Left cardiac atrium (tissue), 4 donors: ENCODE results near the gene PLEK. TPM values are rescaled to one million over a fixed set of nuclear protein-coding genes. Genes with fewer than 3 reads are reported as not detected.
"Not testable (repeated sequence)": the region's sequence is repeated elsewhere in the genome, so short reads cannot be mapped to it uniquely, and the experiment has no call there.

ENCODE experiments used
- ATAC-seq, 2 donors: fragments of 200-7000 bp; cut with Tn5 transposase; one replicate each; pipeline ENCODE4 v1.9.1; 2020; ENCODE audit warnings: mild to moderate bottlenecking in 2 of 2, moderate library complexity in 2 of 2
- DNase-seq: peaks from one replicate; pipeline ENCODE4 v3.0.0-alpha.2; 2020
- intact Hi-C, 2 donors: fragments of 100-400 bp; cut with DNase I; formaldehyde crosslinking; loops; one replicate each; pipeline versions ENCODE4 v1.14.1 to v1.15.1; 2022 to 2023
- total RNA-seq, 2 donors: library from RNA; stranded (reverse); fragmentation: NEBNext Ultra II Directional; extraction: Animal tissue kit (Norgen Biotek cat#: 25700); gene quantifications; one replicate each; pipeline ENCODE4 v1.2.1, GENCODE V29; 2021
- donor health status: DM: no; HTN: yes; CAD: no.
- donor health status: DM: no; HTN: yes; CAD: no; lungs with severe emphysema.
- donor health status: DM: yes; HTN: yes; CAD: no.
- donor health status: Dilated cardiomyopathy.

PLEK gene
- total RNA-seq, 2 donors from 2014 or later: 7.3 to 21.5 TPM

DNA sequence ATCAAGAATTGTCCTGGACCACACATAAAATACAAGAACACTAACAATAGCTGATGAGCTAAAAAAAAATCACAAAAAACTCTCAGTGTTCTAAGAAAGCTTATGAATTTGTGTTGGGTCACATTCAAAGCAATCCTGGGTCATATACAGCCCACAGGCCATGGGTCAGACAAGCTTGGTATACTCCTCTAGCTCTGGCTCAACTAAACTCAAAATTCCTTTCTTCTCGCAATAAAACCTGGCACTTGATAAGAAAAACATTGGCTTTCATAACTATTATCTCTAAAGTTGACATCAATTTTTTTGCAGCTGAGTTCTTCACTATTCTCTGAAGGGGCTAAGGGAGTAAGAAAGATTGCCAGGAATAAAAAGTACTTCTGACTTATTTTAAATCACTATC, 63.7 kb downstream of the PLEK start:
- peak in 1 of 2 donors; percentile 40 for ATAC-seq
- DNase-seq: no peak
- intact Hi-C loops: no loop called here

DNA sequence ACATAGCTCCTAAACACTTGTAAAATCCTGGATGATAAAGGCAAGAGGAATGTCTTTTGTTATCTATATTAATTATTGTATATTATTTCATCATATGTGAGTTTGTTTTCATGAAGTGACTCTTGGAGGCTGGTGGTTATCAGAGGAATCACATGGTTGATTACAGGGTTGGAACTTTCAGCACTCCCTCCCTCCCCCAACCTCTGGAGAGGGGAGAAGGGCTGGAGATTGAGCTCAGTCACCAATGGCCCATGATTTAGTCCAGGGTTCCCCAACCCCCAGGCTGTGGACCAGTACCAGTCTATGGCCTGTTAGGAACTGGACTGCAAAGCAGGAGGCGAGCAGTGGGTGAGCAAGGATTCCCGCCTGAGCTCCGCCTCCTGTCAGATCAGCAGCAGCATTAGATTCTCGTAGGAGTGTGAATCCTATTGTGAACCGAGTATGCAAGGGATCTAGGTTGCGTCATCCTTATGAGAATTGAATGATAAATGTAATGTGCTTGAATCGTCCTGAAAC, 64.3 kb downstream of the PLEK start:
- intact Hi-C loops: no loop called here
- ATAC-seq (no peak), DNase-seq (no peak)

DNA sequence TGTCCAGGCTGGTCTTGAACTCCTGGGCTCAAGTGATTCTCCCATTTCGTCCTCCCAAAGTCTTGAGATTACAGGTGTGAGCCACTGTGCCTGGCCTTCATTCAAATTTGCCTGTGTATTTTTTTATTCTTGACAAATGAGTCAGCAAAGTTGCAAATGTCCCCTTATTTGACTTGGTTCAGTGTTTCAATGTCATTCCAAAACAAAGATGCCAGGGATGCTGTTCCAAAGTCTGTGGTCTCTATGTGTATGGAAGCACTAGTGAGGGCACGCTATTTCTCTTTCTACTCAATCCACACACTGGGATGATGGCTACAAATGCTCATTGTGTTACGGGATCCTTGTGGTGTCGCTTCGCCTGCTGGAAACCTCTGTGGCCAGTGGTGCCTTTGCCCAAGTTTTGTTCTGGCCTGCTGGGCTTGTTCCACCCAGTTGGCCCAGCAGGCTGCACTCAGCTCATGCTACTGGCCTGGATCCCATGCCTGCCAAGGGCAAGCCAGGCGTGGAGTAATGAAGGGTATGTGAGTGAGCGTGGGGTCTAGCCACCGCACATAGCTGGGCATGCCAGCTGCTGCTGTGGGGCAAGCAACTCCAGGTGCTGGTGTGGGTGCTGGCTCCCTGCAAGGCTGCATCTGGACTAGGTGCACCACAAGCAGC, 66.4 kb downstream of the PLEK start:
- intact Hi-C loops: no loop called here
- ATAC-seq: peak in 1 of 2 donors; percentile 61
- no peak for DNase-seq

DNA sequence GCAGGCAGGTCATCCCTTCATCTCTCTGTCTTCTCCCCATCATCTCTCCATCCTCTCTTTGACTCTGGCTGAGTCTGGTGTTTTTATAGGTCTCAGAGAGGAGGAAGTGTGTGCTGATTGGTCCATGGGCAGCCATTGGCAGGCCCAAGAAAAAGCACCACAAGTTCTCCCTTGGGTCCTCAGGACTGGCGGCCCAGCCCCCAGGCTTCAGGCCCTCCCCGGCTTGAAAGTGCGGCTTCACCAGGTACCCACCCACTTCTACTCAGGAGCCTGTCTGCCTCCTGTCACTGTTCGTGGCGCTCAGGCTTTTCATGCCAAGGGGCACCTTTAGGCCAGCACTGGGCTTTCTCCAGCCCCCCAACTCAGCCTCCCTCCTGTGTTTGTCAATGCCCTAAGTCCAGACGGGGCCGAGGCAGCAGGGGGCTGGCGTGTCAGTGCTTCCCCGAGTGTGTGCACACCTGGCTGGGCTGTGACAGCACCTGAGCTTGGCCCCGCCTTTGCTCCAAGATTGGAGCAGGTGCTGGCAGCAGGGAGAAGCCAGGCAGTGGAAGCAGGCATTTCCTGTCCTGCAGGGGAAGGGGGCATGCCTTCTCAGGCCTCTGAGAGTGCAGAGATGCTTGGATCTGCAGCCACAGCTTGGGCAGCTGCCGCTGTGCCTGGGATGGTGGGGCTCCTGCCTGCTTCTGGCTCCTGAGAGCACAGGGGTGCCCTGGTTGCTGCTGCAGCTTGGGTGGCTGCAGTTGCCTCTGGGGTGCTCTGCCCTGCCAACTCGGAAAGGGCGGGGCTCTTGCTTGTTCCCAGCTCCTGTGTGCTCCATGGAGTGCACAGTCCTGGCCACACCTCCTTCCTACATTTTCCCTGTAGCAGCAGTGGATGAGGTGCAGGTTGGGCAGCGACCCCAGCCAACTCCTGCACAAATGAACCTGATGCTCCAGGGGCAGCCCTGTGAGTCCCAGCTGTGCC, 67.9 kb downstream of the PLEK start:
- no peak for ATAC-seq
- intact Hi-C loops: no loop called here
- DNase-seq: no peak

DNA sequence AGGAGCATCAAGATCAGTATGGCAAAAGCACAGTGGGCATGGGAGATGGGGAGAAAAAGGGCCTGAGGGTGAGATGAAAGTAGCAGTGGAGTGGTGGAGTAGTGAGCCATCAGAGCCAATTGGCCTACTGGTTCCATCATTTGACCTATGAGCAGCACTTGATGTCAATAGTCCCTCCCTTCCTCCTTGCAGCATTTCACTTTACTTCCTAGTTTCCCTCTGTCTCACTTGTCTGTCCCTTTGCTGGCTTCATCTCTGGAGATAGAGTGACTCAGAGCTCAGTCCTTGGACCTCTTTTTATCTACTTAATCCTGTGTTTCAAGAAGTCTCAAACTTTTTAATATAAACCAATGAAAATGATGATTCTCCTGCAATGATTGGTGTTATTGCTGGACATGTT, 69.9 kb downstream of the PLEK start:
- intact Hi-C loops: loop anchor here in 1 of 2 donors (5.0 kb wide), 1 partner anchor 68 kb away; the partner anchor contains the start of gene PLEK
- ATAC-seq (peak in 1 of 2 donors; percentile 15), DNase-seq (no peak)

DNA sequence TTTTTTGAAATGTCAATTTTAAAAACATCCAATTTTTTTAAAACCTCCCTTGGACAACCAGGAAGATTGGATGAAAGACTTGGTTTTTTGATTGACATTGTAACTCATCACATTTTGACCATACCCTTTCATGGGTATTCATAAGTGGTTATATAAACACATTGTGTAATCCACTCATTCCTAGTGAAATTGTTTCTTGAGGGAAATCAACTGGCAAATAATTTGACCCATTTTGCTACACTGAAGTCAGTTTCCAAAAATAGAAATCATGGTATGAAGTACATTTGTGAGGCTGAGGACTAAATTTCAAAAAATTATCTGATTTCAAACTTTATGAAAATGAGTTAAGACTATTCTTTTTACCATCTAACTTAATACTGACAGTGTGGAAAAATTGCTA, 70.5 kb downstream of the PLEK start:
- ATAC-seq: peak; percentile 32 to 44
- intact Hi-C loops: loop anchor here in 1 of 2 donors (5.0 kb wide), 1 partner anchor 68 kb away; the partner anchor contains the start of gene PLEK
- no peak for DNase-seq

DNA sequence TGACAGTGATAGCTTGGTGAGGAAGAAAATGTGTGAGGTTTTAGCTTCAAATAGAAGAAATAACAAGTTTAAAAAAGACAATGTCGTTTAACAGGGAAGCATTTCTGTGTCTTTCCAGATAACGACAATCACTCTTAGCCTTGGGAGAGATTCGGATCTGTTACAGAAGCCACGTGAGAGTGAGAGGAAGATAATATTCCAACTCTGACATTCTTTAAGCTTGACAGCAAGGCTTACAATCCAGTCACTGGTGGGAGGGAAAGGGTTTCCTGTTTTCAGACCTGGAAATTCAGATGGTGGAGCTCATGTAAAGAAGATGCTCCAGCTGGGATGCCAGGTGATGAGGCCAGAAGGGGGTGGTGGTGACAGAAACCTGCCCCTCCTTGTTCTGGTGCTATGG, 71.2 kb downstream of the PLEK start:
- ATAC-seq (no peak), DNase-seq (no peak)
- intact Hi-C loops: loop anchor here in 1 of 2 donors (5.0 kb wide), 1 partner anchor 69 kb away; the partner anchor contains the start of gene PLEK

DNA sequence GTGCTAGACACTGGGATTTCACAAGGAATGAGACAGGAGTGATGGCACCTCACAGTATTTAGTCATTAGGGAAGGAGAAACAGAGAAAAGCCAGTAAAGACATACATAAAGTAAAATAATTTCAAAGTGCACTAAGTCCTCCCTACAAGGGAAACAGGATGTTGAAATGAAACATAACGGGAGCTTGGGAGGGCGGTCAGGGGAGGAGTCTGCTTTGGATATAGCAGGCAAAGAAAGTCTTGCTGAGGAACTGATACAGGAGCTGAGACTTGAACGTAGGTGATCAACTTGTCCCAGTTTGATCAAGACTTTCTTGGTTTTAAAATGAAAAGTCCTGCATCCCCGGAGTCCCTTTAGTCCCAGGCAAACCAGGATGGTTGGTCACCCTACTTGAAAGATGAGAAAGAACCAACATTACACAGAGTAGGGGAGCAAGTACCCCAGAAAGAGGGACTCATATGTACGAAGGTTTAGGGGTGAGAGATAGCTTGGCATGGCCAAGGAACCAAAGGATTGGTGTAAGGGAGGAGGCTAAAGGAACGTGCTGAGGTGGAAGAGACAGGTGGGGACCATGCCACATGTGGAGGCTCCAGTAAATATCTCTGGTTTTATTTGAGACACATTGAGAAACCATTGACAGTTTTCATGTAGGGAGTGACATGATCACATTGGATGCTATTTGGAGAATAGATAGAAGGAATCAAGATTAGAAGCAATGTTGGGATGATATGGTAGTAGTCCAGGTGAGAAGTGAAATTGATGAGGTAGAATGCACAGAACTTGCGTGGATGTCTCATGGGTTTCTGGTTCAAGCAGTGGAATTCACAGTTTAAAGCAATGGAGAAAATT, 73.6 kb downstream of the PLEK start:
- intact Hi-C loops: loop anchor here in 1 of 2 donors (5.0 kb wide), 1 partner anchor 71 kb away; the partner anchor contains the start of gene PLEK
- no peak for ATAC-seq
- DNase-seq: peak; percentile 30

DNA sequence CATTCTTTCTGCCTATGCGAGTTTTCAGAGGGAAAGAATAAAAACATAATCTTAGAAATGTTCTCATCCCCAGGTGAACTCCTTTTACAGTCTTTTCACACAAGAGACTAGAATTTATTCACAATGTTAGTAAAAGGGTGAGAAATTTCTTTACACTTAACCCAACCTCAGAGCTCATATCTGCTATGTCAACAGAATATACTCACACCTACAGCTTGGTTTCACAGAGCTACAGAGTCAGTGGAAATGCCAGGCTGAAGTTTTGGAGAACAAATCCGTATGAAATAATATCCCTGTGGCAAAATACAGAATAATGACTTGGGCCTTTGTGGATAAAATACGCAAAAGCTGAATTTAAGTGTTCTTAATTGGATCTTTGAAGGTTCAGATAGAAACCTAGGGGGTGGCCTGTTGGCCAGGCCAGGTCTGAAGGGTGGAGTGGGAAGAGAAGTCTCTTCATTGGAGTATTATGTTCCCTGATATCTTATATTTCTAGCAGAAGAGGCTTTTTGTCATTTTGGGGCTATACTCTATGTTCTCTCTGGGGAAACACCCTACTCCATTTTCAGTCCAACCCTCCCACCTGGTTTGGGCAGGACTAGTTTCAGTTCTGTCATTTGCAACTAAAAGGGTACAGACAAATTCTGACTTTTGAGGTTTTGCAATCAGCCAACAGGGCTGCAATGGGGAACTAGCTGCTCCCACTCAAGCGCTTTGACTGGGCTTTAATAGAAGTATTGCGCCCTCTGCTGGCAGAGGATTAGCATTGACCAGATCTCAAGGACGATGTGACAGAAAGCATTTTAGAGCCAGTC, 76.3 kb downstream of the PLEK start:
- ATAC-seq: peak; percentile 92 to 93
- DNase-seq: peak; percentile 84
- intact Hi-C loops: loop anchor here in 1 of 2 donors (5.0 kb wide), 2 partner anchors 79 to 319 kb away; no protein-coding TSS in a partner anchor

DNA sequence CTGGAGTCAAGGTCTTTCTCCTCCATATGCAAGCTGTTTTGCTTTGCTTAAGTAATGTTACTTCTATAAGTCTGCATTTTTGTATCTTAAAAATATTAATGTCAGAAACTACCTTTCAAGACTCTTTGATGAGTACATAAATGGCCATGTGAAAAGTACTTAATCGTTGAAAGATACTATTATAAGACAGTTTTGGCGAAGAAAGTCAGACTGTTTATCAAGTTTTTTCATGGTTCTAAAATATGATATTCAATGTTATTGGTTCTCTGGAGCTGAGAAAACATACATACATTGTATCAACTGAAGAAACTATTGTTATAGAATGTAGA, 76.9 kb downstream of the PLEK start:
- intact Hi-C loops: loop anchor here in 1 of 2 donors (5.0 kb wide), 2 partner anchors 80 to 320 kb away; no protein-coding TSS in a partner anchor
- no peak for DNase-seq
- ATAC-seq: no peak

DNA sequence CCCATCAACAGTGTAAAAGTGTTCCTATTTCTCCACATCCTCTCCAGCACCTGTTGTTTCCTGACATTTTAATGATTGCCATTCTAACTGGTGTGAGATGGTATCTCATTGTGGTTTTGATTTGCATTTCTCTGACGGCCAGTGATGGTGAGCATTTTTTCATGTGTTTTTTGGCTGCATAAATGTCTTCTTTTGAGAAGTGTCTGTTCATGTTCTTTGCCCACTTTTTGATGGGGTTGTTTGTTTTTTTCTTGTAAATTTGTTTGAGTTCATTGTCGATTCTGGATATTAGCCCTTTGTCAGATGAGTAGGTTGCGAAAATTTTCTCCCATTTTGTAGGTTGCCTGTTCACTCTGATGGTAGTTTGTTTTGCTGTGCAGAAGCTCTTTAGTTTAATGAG, 81.3 kb downstream of the PLEK start:
- ATAC-seq, intact Hi-C loops, DNase-seq: not testable (repeated sequence)

Other genes starting within 250 kb of the PLEK start
- gene PNO1, start 207.4 kb upstream of the PLEK start, total RNA-seq: 10 to 100 TPM in 1 of 2 donors, 1 to 10 TPM in 1; 7.5 to 15.6 TPM
- gene PPP3R1, start 112.8 kb upstream of the PLEK start, total RNA-seq: 10 to 100 TPM; 37.8 to 39.3 TPM
- gene CNRIP1, start 45.3 kb upstream of the PLEK start, total RNA-seq: 10 to 100 TPM; 16.8 to 19.1 TPM
- gene FBXO48, start 102.0 kb downstream of the PLEK start, total RNA-seq: 1 to 10 TPM in 1 of 2 donors, under 1 TPM in 1; 0.60 to 1.4 TPM
- 1 to 10 TPM; 4.6 to 5.5 TPM for gene APLF, start 102.3 kb downstream of the PLEK start, total RNA-seq